ENCODE measurements around the gene ATP6V1A. TPM values are rescaled to one million over a fixed set of nuclear protein-coding genes. Genes with fewer than 3 reads are reported as not detected.
A peak's percentile ranks its signal among the peaks of the same experiment; 100 is the strongest.

The ATP6V1A gene
- total RNA-seq, 1 donor from 2014 or later = 123 TPM

GRCh38 chr3:113769551-113769950 is 22.7 kb downstream of the ATP6V1A start:
- no peak overlapping the region for H3K9ac ChIP-seq (ENCODE audit: low read length)
- no peak for FAIRE-seq

GRCh38 chr3:113771993-113772392 is 25.2 kb downstream of the ATP6V1A start:
- no peak for FAIRE-seq
- Mint-ChIP-seq H3K27me3 (ENCODE audit: low read depth, unreplicated experiment) (no peaks in the 10 kb centered on the region), H3K4me1 (ENCODE audit: low read depth, unreplicated experiment) (peaks cover 13% of the 10 kb centered on the region), H3K36me3 (ENCODE audit: low read depth, unreplicated experiment) (peaks cover 5% of the 10 kb centered on the region), H3K9me3 (ENCODE audit: unreplicated experiment) (no peaks in the 10 kb centered on the region), H3K4me3 (ENCODE audit: unreplicated experiment) (no peak overlapping the region), H3K27ac (ENCODE audit: unreplicated experiment) (no peak overlapping the region)
- DNase-seq (ENCODE audit: low read depth) = no peak
- Histone ChIP-seq H3K27ac (ENCODE audit: low read depth, low read length) (no peak overlapping the region), H3K79me2 (ENCODE audit: insufficient read depth, low read length) (peaks cover 20% of the 10 kb centered on the region), H3K36me3 (ENCODE audit: insufficient read depth, low read length) (no peaks in the 10 kb centered on the region), H4K20me1 (ENCODE audit: insufficient read depth, low read length) (no peaks in the 10 kb centered on the region), H3K9me3 (ENCODE audit: insufficient read depth, low read depth, low read length) (no peaks in the 10 kb centered on the region), H3K4me1 (ENCODE audit: insufficient read depth, low read length) (peaks cover 4% of the 10 kb centered on the region), H3K9ac (ENCODE audit: low read length) (no peak overlapping the region), H3K4me2 (ENCODE audit: low read length) (no peak overlapping the region), H2AFZ (ENCODE audit: low read depth, low read length) (no peak overlapping the region), H3K27me3 (ENCODE audit: insufficient read depth, low read length) (no peaks in the 10 kb centered on the region), H3K4me3 (ENCODE audit: insufficient read depth, low read depth, low read length) (no peak overlapping the region)
- TF ChIP-seq CTCF (IDR thresholded peaks at IDR 0.05; ENCODE audit: insufficient read depth, low read depth, low read length) (no peak), EZH2 (IDR thresholded peaks at IDR 0.05; ENCODE audit: insufficient read depth, low read length) (no peak)

More at GRCh38 chr3:113769551-113769950, 22.7 kb downstream of the ATP6V1A start:
- Histone ChIP-seq H3K4me1 (ENCODE audit: insufficient read depth, low read length) (peaks cover 4% of the 10 kb centered on the region), H3K4me3 (ENCODE audit: insufficient read depth, low read depth, low read length) (no peak overlapping the region), H2AFZ (ENCODE audit: low read depth, low read length) (no peak overlapping the region), H3K4me2 (ENCODE audit: low read length) (no peak overlapping the region), H3K9me3 (ENCODE audit: insufficient read depth, low read depth, low read length) (no peaks in the 10 kb centered on the region), H3K27ac (ENCODE audit: low read depth, low read length) (no peak overlapping the region), H3K27me3 (ENCODE audit: insufficient read depth, low read length) (no peaks in the 10 kb centered on the region), H3K79me2 (ENCODE audit: insufficient read depth, low read length) (peaks cover 8% of the 10 kb centered on the region), H3K36me3 (ENCODE audit: insufficient read depth, low read length) (no peaks in the 10 kb centered on the region), H4K20me1 (ENCODE audit: insufficient read depth, low read length) (no peaks in the 10 kb centered on the region)
- Mint-ChIP-seq H3K4me1 (ENCODE audit: low read depth, unreplicated experiment) (peaks cover 11% of the 10 kb centered on the region), H3K4me3 (ENCODE audit: unreplicated experiment) (no peak overlapping the region), H3K27ac (ENCODE audit: unreplicated experiment) (peak overlapping the region; percentile 55), H3K9me3 (ENCODE audit: unreplicated experiment) (no peaks in the 10 kb centered on the region), H3K27me3 (ENCODE audit: low read depth, unreplicated experiment) (no peaks in the 10 kb centered on the region), H3K36me3 (ENCODE audit: low read depth, unreplicated experiment) (peaks cover 2% of the 10 kb centered on the region)
- DNase-seq (ENCODE audit: low read depth) = peak; percentile 55
- no peak for TF ChIP-seq CTCF (IDR thresholded peaks at IDR 0.05; ENCODE audit: insufficient read depth, low read depth, low read length)
- no peak for TF ChIP-seq EZH2 (IDR thresholded peaks at IDR 0.05; ENCODE audit: insufficient read depth, low read length)

GRCh38 chr3:113773381-113773780 is 26.5 kb downstream of the ATP6V1A start:
- H2AFZ ChIP-seq (ENCODE audit: low read depth, low read length) = no peak overlapping the region

More at GRCh38 chr3:113773381-113773780, 26.5 kb downstream of the ATP6V1A start:
- peaks cover 26% of the 10 kb centered on the region for H3K79me2 ChIP-seq (ENCODE audit: insufficient read depth, low read length)
- H3K36me3 ChIP-seq (ENCODE audit: insufficient read depth, low read length) = no peaks in the 10 kb centered on the region
- Mint-ChIP-seq H3K27me3 (ENCODE audit: low read depth, unreplicated experiment) (no peaks in the 10 kb centered on the region), H3K4me1 (ENCODE audit: low read depth, unreplicated experiment) (peaks cover 13% of the 10 kb centered on the region), H3K27ac (ENCODE audit: unreplicated experiment) (no peak overlapping the region), H3K9me3 (ENCODE audit: unreplicated experiment) (no peaks in the 10 kb centered on the region), H3K4me3 (ENCODE audit: unreplicated experiment) (no peak overlapping the region), H3K36me3 (ENCODE audit: low read depth, unreplicated experiment) (peaks cover 5% of the 10 kb centered on the region)
- no peak overlapping the region for H3K9ac ChIP-seq (ENCODE audit: low read length)
- H3K27ac ChIP-seq (ENCODE audit: low read depth, low read length) = no peak overlapping the region
- TF ChIP-seq CTCF (IDR thresholded peaks at IDR 0.05; ENCODE audit: insufficient read depth, low read depth, low read length) (no peak), EZH2 (IDR thresholded peaks at IDR 0.05; ENCODE audit: insufficient read depth, low read length) (no peak)
- H4K20me1 ChIP-seq (ENCODE audit: insufficient read depth, low read length) = no peaks in the 10 kb centered on the region
- no peaks in the 10 kb centered on the region for H3K27me3 ChIP-seq (ENCODE audit: insufficient read depth, low read length)
- DNase-seq (ENCODE audit: low read depth) (peak; percentile 84), FAIRE-seq (no peak)
- no peaks in the 10 kb centered on the region for H3K9me3 ChIP-seq (ENCODE audit: insufficient read depth, low read depth, low read length)
- H3K4me3 ChIP-seq (ENCODE audit: insufficient read depth, low read depth, low read length) = no peak overlapping the region
- H3K4me1 ChIP-seq (ENCODE audit: insufficient read depth, low read length) = peaks cover 4% of the 10 kb centered on the region
- H3K4me2 ChIP-seq (ENCODE audit: low read length) = peak overlapping the region; percentile 27

Measured in astrocyte (in vitro differentiated cells and primary cell).